Measurements from ENCODE around the gene RPS15.

- TF ChIP-seq CTCF (IDR thresholded peaks at IDR 0.05; ENCODE audit: low read length) = no peak
- TF ChIP-seq EZH2 (IDR thresholded peaks at IDR 0.05; ENCODE audit: borderline replicate concordance, low read length) = no peak
Observed at GRCh38 chr19:1483979-1484428, 45.8 kb downstream of the RPS15 start.
